HS-27A (cell line): ENCODE measurements around the gene CMTM4.
"Not testable (repeated sequence)": the region's sequence is repeated elsewhere in the genome, so short reads cannot be mapped to it uniquely, and the experiment has no call there.

Source experiments
- DNase-seq: peaks from one replicate; pipeline ENCODE4 v3.0.0-alpha.2; 2012; ENCODE audit warnings: low read depth, missing footprints

The CMTM4 gene

DNA sequence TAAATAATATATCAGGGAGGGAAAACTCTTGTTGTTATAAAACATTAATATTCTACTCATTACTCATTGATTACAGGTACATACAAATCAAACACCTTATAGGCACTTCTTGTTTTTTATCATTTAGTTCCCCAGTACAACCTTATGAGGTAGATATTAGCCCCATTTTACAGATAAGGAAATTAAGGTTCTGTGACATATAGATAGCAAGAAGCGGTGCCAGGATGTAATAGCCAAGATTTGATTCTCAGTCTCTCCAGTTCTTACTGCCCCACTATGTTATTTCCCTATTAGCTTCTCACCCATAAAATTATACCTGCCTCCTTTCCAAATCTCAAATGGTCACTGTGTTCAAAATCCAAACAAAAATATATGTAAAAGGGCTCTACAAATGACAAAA is 55.2 kb downstream of the CMTM4 start:
- no peak for DNase-seq

DNA sequence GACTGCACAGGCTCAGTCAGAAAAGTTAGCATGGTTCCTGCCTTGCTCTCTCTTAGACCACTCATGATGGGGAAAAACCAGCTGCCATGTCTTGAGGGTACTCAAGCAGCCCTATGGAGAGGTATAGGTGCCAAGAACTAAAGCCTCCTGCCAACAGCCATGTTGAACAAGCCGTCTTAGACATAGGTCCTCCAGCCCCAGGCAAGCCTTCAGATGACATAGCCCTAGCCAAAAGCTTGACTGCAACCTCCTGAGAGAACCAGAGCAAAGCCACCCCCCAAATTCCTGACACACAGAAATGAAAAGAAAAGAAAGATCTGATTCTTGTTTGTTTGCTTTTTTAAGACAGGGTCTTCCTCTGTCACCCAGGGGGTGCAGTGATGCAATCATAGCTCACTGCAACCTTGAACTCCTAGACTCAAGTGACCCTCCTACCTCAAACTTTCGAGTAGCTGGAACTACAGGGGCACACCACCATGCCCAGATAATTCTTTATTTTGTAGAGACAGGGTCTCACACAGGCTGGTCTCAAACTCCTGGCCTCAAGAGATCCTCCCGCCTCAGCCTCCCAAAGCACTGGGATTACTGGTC is 55.7 kb downstream of the CMTM4 start:
- no peak for DNase-seq

DNA sequence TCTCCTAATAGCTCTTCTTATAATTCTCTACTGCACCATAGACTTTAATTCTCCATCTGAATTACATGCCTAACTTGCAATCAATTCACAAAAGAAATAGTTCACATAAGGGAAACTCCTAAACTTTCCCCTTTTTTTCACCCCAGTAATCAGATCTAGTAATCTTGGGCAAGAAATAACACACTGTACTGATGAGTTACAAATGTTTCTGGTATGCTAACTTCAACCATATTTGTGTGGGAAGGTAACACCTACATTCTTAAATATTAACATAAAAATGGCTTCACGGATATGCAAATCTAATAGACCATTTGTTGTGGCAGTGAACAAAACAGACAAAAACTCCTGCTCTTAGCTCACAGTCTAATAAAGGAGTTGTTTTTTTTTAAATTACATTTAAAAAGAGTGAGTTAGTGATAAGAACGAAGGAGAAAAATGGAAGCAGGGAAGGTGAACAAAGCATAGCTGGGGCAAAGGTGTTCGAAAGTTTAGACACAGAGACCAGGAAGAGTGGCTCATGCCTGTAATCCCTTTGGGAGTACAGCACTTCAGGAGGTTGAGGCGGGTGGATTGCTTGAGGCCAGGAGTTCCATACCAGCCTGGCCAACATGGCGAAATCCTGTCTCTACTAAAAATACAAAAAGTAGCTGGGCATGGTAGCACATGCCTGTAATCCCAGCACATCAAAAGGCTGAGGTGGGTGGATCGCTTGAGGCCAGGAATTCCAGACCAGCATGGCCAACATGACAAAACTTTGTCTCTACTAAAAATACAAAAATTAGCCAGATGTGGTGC is 57.3 kb downstream of the CMTM4 start:
- DNase-seq = no peak

DNA sequence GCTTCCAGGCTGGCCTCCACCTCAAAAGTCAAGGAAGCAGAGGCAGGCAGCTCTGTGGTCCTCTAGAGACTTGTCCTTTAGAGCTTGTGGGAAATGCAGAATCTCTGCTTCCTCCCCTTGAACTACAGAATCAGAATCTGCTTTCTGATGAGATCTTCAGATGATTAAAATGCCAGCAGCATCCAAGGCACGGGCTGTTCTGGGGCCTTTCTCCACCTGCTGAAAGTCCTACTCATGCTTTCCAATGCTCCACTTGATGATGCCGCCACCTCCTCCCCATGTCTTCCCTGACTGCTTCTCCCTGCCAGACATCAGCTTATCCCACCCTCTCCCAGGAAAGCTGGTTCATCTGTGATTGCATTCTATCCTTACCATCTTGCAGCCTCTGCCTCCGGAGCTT is 58.7 kb downstream of the CMTM4 start:
- no peak for DNase-seq

DNA sequence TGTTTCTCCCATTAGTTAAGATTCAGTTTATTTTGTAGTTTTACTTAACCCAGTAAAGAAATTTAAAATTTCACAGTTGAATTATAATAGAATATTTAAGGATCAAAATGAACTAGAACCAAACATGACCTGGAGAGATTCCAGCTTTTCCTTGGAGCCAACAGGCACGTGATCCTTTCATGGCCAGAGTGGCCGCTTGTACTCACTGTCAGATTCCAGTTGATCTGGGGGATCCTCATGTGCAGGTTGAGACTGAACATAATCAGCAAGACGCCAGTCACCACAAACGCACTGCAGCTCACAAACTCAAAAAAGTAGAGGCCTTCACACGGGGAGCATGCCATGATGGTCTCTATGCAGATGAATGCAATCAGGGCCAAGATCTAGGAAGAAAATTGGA is 60.3 kb downstream of the CMTM4 start:
- DNase-seq = no peak

DNA sequence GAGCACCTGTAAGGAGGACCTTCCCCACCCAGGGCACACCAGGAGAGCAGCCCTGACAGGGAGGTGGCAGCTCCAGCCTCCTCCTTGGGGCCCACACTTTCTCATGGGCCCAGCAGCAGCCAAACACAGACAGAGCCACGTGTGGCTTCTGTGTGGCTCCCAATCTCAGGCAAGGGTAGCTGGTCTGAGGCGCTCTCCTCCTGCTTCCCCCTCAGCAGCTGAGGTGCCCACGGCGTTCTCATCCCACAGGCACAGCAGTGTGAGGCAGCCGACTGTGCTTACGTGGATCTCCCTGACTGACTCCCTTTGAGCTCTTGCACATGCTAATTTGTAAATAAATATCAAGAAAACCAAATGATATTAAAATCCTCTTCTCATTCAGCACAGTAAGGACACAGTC is 61.1 kb downstream of the CMTM4 start:
- no peak for DNase-seq

DNA sequence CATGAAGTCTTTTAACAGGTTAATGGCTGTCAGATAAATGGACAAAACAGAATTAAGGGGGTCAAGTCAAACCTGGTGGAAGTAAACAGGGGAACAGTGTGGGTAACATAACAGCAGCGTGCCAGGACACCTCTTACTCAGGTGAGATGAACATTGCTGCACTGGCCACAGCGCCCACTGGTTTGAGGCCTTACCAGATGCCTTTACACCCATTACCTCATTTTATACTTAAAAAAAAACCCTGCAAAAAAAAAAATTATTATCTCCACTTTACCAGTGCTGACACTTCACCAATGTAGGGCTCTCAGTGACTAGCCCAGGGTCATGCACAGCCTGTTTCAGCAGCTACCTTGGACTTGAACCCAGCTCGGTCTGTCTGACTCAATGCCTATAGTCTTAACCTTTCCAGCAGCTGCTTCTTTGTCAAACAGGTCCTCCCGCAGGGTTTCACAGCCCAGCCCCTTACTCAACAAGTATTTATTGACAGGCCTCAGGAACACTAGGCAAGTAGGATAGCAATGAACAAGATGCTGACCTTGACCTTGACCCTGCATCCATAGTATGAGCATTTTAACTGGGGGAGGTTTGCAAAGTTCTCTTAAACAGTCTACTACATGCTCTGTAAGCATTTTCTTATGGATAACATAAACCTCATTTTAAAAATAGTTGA is 61.9 kb downstream of the CMTM4 start:
- no peak for DNase-seq

DNA sequence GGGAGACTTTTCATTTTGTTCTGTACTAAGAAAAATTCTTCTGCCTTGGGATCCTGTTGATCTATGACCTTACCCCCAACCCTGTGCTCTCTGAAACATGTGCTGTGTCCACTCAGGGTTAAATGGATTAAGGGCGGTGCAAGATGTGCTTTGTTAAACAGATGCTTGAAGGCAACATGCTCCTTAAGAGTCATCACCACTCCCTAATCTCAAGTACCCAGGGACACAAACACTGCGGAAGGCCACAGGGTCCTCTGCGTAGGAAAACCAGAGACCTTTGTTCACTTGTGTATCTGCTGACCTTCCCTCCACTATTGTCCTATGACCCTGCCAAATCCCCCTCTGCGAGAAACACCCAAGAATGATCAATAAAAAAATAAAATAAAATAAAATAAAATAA is 65.0 kb downstream of the CMTM4 start:
- not testable (repeated sequence) for DNase-seq

DNA sequence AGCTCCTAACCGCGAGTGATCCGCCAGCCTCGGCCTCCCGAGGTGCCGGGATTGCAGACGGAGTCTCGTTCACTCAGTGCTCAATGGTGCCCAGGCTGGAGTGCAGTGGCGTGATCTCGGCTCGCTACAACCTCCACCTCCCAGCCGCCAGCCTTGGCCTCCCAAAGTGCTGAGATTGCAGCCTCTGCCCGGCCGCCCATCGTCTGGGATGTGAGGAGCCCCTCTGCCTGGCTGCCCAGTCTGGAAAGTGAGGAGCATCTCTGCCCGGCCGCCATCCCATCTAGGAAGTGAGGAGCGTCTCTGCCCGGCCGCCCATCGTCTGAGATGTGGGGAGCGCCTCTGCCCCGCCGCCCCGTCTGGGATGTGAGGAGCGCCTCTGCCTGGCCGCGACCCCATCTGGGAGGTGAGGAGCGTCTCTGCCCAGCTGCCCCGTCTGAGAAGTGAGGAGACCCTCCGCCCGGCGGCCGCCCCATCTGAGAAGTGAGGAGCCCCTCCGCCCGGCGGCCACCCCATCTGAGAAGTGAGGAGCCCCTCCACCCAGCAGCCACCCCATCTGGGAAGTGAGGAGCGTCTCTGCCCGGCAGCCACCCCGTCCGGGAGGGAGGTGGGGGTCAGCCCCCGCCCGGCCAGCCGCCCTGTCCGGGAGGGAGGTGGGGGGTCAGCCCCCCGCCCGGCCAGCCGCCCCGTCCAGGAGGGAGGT is 65.8 kb downstream of the CMTM4 start:
- not testable (repeated sequence) for DNase-seq

DNA sequence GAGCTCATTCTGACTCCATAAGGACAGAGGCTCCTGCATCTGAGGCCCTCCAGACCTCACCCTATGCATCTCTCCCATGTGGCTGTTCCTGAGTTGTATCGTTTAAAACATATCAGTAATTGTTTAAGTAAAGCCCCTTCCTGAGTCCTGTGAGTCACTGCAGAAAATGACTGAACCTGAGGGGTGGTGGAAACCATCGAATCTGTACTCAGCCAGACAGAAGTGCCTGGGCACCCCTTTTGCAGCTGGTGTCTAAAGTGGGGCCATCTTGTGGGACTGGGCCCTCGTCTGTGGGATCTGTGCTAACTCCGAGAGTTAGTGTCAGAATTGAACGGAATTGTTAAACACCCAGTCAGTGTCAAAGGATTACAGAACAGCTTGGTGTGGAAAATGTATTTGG is 66.7 kb downstream of the CMTM4 start:
- no peak for DNase-seq

DNA sequence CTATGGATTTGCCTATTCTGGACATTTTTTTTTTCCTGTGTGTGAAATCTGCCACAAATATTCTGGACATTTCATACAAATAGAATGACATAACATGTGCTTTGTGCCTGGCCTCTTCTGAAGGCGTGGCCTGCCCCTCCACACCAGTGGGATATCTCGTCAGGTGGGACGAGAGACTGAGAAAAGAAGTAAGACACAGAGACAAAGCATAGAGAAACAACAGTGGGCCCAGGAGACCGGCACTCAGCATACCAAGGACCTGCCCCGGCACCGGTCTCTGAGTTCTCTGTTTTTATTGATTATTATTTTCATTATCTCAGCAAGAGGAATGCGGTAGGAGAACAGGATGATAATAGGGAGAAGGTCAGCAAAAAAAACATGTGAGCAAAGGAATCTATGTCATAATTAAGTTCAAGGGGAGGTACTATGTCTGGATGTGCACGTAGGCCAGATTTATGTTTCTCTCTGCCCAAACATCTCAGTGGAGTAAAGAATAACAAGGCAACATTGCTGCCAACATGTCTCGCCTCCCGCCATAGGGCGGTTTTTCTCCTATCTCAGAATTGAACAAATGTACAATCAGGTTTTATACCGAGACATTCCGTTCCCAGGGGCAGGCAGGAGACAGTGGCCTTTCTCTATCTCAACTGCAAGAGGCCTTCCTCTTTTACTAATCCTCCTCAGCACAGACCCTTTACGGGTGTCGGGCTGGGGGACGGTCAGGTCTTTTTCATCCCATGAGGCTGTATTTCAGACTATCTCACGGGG is 68.7 kb downstream of the CMTM4 start:
- DNase-seq = not testable (repeated sequence)

DNA sequence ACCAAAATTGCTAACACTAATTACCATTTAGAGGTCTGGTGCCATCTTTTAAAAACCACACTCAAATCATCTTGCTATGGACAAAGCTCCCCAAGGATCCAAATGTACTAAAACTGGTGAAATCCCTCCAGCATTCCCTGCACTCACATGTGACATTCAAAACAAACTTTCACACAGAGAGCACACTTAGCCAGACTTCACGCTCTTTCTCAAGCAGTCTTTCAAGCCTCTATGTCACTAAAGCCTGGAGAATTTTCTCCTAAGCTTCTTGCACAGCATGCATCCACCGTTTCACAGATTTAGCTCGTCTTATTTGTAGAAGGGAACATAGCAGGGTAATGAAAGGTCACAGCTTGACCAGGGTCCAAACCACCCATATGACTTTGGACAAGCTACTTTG is 72.8 kb downstream of the CMTM4 start:
- DNase-seq = no peak

DNA sequence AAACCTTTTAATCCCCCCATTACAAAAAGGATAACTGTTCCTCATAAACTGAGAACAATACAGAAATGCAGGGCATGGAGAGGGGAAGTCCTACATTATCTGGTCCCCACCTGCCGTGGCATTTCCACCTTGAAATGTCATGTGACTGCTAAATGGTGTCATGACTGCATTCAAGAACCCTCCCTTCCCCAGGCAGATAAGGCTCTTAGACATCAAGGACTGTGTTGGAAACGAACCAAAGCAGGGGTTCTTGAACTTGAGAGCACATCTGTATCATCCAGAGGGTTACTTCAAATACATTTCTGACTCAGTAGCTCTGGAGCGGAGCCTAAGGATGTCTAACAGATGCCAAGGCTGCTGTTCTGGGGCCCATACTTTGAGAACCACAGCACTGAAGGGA is 73.7 kb downstream of the CMTM4 start:
- no peak for DNase-seq

DNA sequence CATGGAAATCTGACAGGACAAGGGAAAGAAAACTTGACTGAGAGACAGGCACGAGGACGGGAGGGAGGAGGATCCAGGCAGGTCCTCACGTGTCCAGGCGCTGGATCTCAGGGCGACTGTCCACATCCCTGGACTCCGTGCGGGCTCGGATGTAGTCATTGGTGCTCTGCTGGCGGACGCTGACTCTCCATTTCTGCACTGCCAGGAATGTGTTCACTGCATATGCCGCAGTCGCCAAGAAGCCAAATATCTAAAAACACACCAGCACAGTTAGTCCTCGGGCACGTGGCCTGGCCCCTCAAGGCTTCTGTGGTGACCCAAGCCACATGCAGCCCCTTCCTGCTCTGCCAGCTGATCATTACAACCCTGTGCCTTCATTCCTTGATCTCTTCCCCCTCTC is 74.6 kb downstream of the CMTM4 start:
- DNase-seq = no peak

DNA sequence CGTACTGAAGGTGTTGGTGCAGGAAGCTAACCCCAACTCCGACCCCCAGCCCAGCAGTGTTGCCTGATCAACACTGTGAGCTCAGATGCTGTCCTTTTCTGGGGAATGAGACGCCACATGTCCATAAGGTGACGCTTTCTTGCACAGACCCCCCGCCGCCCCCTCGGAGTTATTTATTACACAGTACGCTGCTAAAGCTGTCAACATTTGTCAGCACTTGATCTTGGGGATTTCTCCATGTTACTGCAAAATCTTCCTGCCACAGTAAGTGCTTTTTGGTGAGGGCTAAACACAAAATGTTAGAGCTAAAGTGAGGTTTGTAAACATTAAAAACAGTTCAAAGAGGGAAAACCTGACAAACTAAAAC is 76.1 kb downstream of the CMTM4 start:
- no peak for DNase-seq

DNA sequence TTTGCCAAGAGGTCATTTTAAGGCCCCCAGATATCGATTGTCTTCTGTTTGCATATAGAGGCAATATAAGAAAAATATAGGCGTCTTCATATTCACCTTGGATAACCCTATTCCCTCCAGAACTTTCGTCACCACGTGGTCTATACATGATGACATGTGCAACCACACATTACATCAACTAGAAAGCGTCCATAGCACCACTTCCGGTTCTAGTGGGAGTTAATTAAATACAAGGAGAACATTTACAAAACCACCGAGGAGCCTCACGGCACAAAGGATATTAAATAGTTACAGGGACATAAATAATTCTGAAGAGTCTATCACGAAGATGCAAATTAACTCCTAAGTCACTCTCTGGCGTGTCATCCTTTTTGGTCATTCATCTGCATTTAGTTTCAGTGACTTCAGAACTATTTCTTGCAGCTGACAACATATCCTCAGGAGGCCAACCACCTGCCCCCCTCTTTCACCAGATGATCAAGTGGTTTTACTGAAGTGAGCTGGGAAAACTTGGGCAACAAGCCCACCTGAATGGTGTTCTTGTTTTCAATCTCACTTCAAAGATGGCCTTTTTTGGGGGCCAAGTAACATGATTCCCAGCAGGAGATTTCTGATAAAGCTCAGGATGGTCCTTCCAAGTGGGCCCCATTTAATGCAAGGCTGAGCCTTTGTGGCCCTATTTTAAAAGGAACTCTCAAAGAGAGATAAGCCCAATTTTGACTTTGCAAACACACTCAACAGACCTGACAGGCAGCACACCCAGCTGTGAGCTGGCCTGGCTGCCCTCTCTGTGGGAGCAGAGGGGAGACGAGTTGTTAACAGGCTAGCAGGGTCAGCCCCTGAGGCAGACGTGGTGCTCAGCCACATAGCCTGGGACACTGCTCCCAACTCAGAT is 76.8 kb downstream of the CMTM4 start:
- no peak for DNase-seq

DNA sequence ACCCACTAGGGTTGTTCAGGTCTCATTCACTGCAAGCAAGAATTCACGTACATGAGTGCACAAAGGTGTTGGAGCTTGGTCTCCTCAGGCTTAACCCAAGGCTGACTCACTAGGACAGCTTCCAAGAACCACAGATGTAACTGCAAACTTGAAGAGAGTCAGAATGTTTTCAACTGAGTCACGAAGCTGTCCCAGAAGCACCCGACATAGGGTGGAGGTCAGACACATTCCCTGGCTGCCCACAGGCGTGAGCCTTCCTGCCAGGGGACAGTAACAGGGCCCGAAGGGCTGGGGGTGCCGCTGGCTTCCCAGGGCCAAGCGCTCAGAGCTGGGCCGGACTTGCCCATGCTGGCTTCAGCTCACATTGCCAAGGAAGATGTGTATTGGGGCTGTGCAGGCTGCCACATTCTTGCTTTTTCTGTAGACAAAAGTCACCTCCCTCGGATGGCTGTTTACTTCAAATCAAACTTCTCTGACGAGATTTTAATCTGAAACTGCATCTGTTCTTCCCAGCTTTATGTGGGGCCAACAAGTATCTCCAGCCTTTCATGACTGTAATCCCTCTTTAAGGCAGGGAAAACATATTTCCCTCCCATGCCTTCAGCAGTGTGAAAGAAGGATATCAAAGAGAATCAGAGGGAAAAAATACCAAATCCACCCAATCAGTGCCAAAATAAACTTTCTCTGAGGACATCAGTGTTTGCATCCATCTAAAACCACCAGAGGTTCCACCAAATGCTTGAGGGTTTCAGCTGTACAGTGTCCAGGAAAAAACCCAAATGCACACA is 77.8 kb downstream of the CMTM4 start:
- DNase-seq = peak; percentile 94

DNA sequence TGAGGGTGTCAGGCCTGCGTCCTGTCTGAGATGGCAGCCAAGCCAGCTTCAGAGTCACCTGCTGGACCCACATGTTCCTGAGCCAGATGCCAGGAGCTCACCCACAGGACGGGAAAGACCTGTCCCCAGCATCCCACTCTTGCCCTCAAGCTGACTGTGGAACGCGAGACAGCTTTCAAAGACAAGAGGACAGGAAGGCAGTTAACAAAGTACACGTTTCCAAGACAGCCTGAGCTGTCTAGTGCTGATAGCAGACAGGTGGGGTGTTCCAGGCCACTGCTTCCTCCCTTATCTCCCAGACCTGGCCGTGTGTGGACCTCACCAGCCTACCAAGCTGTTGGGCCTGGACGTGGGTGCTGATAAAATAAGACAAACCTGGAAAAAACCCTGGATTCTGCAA is 78.8 kb downstream of the CMTM4 start:
- no peak for DNase-seq

DNA sequence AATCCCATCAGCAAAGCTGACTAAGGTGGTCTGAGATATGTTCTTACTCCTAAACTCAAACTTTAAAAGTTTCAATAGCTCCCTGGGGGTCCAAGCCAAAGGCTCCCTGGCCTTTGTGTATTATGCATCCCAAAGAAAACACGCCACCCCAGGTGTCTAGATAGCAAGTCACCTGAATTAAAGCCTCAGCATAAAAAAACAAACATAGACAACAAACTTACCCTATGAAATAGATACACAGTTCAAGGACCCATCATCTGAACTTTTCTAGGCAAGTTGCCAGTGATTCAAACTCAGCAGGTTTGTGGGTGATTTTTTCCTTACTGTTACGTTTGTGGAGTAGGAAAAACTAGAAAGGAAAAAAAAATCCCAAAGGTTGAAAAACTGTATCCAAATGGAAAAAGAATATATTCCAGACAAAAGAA is 79.5 kb downstream of the CMTM4 start:
- no peak for DNase-seq

DNA sequence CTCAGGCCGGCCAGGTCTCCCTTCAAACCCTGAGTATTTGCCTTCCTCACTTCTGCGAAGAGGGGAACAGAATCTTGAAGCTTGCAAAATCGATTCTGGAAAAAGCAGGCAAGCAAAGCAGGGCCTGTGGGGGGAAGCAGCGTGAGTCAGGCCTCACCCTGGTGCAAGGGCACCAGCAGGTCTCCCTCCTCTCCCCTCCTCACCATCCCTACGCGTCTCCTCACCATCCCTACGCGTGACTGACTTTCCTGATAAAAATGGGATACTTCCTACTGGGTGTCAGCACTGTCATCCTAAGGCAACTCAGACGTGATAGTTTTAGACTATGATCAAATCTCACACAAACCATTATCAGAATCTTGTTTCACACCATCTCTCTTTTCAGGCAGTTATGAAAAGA is 80.0 kb downstream of the CMTM4 start:
- DNase-seq = no peak
